Measurements from ENCODE around the gene FAM216A. TPM values are rescaled to one million over a fixed set of nuclear protein-coding genes. Genes with fewer than 3 reads are reported as not detected.
"Not testable (repeated sequence)": the region's sequence is repeated elsewhere in the genome, so short reads cannot be mapped to it uniquely, and the experiment has no call there.

The FAM216A gene
- total RNA-seq, 3 donors from 2014 or later, result 6.1 to 10.5 (median 8.5) TPM

DNA sequence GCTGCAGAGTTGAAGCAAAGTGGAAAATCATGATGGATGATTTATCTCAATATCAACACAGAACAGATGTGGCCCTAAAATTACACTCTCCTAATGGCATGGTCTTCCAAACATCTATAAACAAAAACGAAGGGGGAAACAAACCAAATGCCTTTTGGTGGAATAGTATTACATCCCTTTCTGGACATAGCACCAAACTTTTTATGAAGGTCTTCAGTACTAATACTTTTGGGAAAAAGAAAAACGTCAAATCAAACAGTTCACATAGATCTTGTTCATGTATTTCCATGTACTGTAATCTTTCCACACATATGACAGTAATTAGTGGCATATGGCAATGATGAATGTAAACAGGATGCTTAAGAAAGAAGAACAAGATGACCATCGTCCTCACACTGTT, 42.2 kb upstream of the FAM216A start:
- DNase-seq (ENCODE audit: low spot score in 2 of 2), result no peak
- H3K4me1 ChIP-seq, result no peaks in the 10 kb centered on the region
- H3K9me3 ChIP-seq, result no peaks in the 10 kb centered on the region
- no peaks in the 10 kb centered on the region for H3K27me3 ChIP-seq
- no peak overlapping the region for H3K4me3 ChIP-seq
- TF ChIP-seq POLR2AphosphoS5 (IDR thresholded peaks at IDR 0.05) (no peak), POLR2A (IDR thresholded peaks at IDR 0.05) (no peak)
- TF ChIP-seq, protein P1, sequence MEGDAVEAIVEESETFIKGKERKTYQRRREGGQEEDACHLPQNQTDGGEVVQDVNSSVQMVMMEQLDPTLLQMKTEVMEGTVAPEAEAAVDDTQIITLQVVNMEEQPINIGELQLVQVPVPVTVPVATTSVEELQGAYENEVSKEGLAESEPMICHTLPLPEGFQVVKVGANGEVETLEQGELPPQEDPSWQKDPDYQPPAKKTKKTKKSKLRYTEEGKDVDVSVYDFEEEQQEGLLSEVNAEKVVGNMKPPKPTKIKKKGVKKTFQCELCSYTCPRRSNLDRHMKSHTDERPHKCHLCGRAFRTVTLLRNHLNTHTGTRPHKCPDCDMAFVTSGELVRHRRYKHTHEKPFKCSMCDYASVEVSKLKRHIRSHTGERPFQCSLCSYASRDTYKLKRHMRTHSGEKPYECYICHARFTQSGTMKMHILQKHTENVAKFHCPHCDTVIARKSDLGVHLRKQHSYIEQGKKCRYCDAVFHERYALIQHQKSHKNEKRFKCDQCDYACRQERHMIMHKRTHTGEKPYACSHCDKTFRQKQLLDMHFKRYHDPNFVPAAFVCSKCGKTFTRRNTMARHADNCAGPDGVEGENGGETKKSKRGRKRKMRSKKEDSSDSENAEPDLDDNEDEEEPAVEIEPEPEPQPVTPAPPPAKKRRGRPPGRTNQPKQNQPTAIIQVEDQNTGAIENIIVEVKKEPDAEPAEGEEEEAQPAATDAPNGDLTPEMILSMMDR (IDR thresholded peaks at IDR 0.05), result no peak
- no peak overlapping the region for H3K27ac ChIP-seq
- intact Hi-C loops (cut with DNase I; ENCODE audit: low total_unique reads), result no loop called here
- no peaks in the 10 kb centered on the region for H3K36me3 ChIP-seq

DNA sequence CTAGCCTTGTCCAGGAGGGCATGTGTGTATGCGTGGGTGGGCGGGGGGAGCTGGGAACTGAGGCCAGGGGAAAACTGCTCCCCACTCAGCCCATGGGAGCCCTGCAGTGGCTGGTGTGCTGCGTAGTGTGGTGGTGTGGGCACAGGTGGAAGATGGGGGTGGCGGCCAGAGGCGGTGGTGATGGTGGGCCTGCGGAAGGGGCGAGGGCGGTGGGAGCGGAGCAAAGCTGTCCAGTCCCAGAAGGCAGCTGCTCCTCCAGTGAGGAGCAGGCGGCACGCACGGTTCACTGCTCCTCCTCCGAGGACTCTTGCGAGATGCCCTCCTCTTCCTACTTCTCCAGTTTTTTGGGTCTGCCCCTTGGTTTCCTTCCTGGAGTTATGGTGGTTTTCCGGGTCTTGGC, 39.0 kb upstream of the FAM216A start:
- H3K4me1 ChIP-seq; H3K9me3 ChIP-seq; H3K27ac ChIP-seq; H3K27me3 ChIP-seq; intact Hi-C loops (cut with DNase I; ENCODE audit: low total_unique reads); H3K4me3 ChIP-seq; H3K36me3 ChIP-seq; DNase-seq (ENCODE audit: low spot score in 2 of 2): not testable (repeated sequence)

DNA sequence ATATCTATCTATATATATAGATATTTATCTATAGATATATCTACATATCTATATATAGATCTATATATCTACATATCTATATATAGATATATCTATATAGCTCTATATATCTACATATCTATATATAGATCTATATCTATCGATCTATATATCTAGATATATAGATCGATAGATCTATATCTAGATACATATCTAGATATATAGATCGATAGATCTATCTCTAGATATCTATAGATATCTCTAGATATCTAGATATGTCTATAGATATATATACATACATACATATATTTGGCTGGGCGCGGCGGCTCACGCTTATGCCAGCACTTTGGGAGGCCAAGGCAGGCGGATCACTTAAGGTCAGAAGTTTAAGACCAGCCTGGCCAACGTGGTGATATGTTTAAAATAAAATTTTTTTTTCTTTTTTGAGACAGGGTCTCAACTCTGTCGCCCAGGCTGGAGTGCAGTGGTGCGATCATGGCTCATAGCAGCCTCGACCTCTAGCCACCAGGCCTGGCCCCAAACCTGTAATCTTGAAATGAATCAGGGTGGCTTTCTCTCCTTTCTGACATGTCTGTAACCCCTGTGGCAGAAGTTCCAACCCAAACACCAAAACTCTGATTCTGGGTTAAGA, 36.6 kb upstream of the FAM216A start:
- Histone ChIP-seq H3K4me1 (no peaks in the 10 kb centered on the region), H3K27me3 (no peaks in the 10 kb centered on the region), H3K9me3 (no peaks in the 10 kb centered on the region), H3K4me3 (peak overlapping the region; percentile 22 to 68 (median 59)), H3K36me3 (no peaks in the 10 kb centered on the region), H3K27ac (peak overlapping the region in 1 of 2 donors; percentile 74)
- DNase-seq (ENCODE audit: low spot score in 2 of 2), result no peak
- intact Hi-C loops (cut with DNase I; ENCODE audit: low total_unique reads), result no loop called here
- TF ChIP-seq POLR2AphosphoS5 (IDR thresholded peaks at IDR 0.05) (no peak), POLR2A (IDR thresholded peaks at IDR 0.05) (no peak)
- TF ChIP-seq, protein P1 (IDR thresholded peaks at IDR 0.05), result no peak

DNA sequence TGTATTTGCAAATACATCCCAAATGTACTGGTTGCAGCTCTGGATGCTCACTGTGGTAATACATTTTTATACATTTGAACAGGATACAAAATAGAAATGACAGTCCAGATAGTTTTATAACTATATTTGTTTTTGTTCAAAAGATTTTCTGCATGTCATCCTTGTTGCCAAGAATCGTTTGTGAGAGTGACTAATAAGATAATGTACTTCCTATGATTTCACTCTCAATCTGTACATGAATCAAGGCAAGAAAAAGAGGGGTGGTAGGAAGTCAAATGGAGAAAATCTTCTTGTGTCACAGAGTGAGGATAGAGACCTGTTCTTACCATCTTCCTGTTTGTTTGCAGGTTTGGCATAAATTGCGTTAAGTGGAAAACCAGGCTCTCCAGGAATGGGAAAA, 32.4 kb upstream of the FAM216A start:
- Histone ChIP-seq H3K27me3 (no peaks in the 10 kb centered on the region), H3K9me3 (no peaks in the 10 kb centered on the region), H3K4me1 (no peaks in the 10 kb centered on the region), H3K4me3 (no peak overlapping the region), H3K36me3 (no peaks in the 10 kb centered on the region), H3K27ac (no peak overlapping the region)
- intact Hi-C loops (cut with DNase I; ENCODE audit: low total_unique reads), result no loop called here
- TF ChIP-seq POLR2A (IDR thresholded peaks at IDR 0.05) (no peak), POLR2AphosphoS5 (IDR thresholded peaks at IDR 0.05) (no peak)
- TF ChIP-seq, protein P1 (IDR thresholded peaks at IDR 0.05), result no peak
- DNase-seq (ENCODE audit: low spot score in 2 of 2), result no peak

DNA sequence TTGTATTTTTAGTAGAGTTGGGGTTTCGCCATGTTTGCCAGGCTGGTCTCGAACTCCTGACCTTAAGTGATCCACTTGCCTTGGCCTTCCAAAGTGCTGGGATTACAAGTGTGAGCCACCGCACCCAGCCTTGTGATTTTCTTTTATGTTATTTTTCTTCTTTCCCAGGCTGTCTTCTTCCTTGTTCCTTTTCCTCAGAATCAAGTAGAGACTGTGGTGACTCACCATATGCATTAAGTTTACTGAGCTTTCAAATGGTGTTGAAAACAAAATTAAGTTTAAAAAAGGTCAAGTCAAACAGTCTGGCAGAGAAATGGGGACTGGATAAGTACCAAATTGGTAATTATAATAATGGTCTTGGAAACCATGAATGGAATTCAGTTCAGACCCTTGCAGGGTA, 24.2 kb upstream of the FAM216A start:
- no peaks in the 10 kb centered on the region for H3K36me3 ChIP-seq
- no peaks in the 10 kb centered on the region for H3K27me3 ChIP-seq
- no peaks in the 10 kb centered on the region for H3K9me3 ChIP-seq
- intact Hi-C loops (cut with DNase I; ENCODE audit: low total_unique reads), result no loop called here
- no peak overlapping the region for H3K27ac ChIP-seq
- TF ChIP-seq POLR2AphosphoS5 (IDR thresholded peaks at IDR 0.05) (no peak), POLR2A (IDR thresholded peaks at IDR 0.05) (no peak)
- TF ChIP-seq, protein P1 (IDR thresholded peaks at IDR 0.05), result no peak
- H3K4me1 ChIP-seq, result no peaks in the 10 kb centered on the region
- DNase-seq (ENCODE audit: low spot score in 2 of 2), result no peak
- no peak overlapping the region for H3K4me3 ChIP-seq
